Activated naive CD8-positive, alpha-beta T cell treated with anti-CD3 and anti-CD28 coated beads for 36 hours (primary cell): ENCODE results near the gene SNX24. TPM values are rescaled to one million over a fixed set of nuclear protein-coding genes. Genes with fewer than 3 reads are reported as not detected.
A peak's percentile ranks its signal among the peaks of the same experiment; 100 is the strongest.

Experiments used
- DNase-seq: peaks from one replicate; pipeline ENCODE4 v3.0.0; 2021
- H3K27ac Mint-ChIP-seq: one replicate; pipeline ENCODE4 v1.8.0; 2022; ENCODE audit warnings: mild to moderate bottlenecking, moderate library complexity, mixed read lengths
- H3K27me3 Mint-ChIP-seq: one replicate; pipeline ENCODE4 v1.8.0; 2022; ENCODE audit warnings: mild to moderate bottlenecking, mixed read lengths
- H3K36me3 Mint-ChIP-seq: one replicate; pipeline ENCODE4 v1.8.0; 2021; ENCODE audit warnings: mild to moderate bottlenecking, mixed read lengths
- H3K4me1 Mint-ChIP-seq: one replicate; pipeline ENCODE4 v1.8.0; 2021; ENCODE audit warnings: mixed read lengths
- H3K4me3 Mint-ChIP-seq: one replicate; pipeline ENCODE4 v1.8.0; 2022; ENCODE audit warnings: mild to moderate bottlenecking, moderate library complexity, mixed read lengths
- H3K9me3 Mint-ChIP-seq: one replicate; pipeline ENCODE4 v1.8.0; 2022; ENCODE audit warnings: mixed read lengths
- total RNA-seq, 2 experiments: library from RNA; stranded (reverse); gene quantifications; one replicate each; pipeline ENCODE4 v1.2.3, GENCODE V29; 2021

Gene SNX24, protein sequence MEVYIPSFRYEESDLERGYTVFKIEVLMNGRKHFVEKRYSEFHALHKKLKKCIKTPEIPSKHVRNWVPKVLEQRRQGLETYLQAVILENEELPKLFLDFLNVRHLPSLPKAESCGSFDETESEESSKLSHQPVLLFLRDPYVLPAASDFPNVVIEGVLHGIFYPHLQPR
- total RNA-seq, result 1 to 10 TPM; 1.0 to 1.4 TPM

DNA sequence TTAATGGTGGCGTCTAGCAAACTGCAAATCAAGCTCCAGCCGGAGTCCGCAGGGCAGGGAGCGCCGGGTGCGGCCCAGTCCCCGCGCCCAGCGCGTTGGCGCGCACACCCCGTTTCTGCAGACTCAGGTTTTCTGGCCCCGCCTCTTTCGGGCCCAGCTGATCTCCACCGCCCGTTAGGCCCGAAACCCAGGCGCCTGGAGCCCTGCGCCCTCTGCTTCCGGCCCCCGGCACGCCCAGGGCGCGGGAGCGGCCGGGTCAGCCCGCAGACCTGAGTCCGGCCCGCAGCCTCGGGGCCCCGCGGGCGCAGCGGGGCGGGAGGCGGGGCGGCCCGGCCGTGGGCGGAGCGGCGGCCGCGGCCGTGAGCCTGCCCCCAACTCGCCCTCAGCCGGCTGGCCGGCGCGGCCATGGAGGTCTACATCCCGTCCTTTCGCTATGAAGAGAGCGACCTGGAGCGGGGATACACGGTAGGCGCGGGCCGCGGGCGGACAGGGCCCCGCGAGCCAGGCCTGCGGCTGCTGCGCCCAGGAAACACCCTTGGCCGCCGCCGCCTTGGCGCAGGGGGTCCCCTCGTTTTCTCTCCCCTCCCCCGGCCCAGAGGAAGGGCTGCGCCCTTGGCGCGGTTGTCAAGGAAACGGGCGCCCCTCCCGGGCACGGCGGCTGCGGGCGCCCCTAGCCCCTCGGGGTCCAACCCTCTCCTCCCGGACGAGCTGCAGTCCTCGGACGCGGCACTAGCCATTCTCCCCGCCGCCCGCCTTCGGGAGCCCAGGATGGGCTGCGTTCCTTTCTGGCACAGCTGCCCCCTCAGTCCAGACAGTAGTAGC is at the start of gene SNX24:
Gene SNX24, plus strand, starts transcription at position 385 of the 822 bp plus-strand sequence. Its CDS starts 21 bp downstream, at position 406.
- H3K27me3 Mint-ChIP-seq, result peaks cover 5% of the 10 kb centered on the region
- DNase-seq, result peak; percentile 74
- H3K4me1 Mint-ChIP-seq, result peaks cover 15% of the 10 kb centered on the region
- no peaks in the 10 kb centered on the region for H3K36me3 Mint-ChIP-seq
- peak within 1 kb of the TSS; percentile 82 for H3K4me3 Mint-ChIP-seq
- no peaks in the 10 kb centered on the region for H3K9me3 Mint-ChIP-seq
- H3K27ac Mint-ChIP-seq, result no peak within 1 kb of the TSS

DNA sequence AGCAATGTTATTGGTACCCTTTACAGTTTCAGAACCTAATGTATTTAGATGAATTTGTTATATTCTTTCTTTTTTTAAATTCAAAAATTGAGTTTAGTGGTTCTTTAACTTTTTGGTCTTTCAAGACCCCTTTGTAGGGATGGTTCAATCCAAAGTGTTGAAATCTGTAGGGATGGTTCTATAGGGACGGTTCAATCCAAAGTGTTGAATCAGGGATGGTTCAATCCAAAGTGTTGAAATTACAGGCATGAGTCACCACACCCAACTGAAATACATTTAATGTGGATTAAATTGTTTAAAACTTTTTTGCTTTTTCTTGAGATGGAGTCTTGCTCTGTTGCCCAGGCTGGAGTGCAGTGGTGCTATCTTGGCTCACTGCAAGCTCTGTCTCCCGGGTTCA is 39.9 kb upstream of the SNX24 start:
- Mint-ChIP-seq H3K36me3 (peaks cover 31% of the 10 kb centered on the region), H3K4me1 (no peaks in the 10 kb centered on the region), H3K27ac (no peak overlapping the region), H3K27me3 (no peaks in the 10 kb centered on the region), H3K4me3 (no peak overlapping the region), H3K9me3 (no peaks in the 10 kb centered on the region)
- DNase-seq, result no peak

DNA sequence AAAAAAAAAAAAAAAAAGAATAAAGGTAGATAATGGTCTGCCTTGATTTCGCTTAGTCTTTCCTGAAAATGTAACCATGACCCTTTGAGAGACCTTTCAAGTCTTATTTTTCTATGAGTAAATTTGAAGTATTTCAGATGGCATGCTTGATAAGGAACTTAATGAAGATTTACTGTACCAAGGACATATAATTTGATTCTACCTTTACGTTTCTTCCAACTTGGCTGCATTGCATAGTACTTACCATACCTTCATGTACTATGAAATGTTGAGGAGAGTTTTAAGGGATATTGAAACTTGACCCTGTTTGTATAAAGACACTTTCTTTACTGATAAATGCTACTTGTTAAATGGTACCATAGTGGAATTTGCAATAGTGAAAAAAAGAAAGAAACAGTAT is 35.0 kb upstream of the SNX24 start:
- DNase-seq, result no peak
- Mint-ChIP-seq H3K36me3 (peaks cover 25% of the 10 kb centered on the region), H3K4me1 (no peaks in the 10 kb centered on the region), H3K27ac (no peak overlapping the region), H3K4me3 (no peak overlapping the region), H3K27me3 (no peaks in the 10 kb centered on the region), H3K9me3 (no peaks in the 10 kb centered on the region)

DNA sequence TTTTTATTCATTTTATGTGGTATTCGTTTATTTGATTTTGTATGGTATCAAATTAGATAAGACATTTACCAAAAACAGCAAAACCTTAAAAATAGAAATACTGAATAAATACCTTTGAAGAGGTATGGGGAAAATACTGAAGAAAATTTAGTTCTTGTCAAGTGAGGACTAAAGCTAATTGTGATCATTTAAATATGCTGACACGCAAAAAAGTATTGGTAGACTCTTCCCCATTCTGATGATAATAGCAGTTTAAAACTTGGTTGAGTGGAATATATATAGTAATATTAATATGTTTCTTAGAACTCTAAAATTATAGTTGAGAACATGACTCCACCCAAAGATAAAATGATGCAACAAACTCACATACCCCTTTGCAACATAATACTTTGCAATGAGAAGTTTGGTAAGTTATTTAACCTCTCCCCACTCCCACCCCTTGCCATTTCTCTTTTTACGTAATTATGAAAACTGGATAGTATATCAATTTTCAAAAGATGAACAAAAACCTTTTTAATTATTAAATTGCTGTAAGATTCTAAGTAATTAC is 30.1 kb upstream of the SNX24 start:
- H3K4me1 Mint-ChIP-seq, result no peaks in the 10 kb centered on the region
- H3K4me3 Mint-ChIP-seq, result no peak overlapping the region
- DNase-seq, result no peak
- H3K36me3 Mint-ChIP-seq, result peaks cover 12% of the 10 kb centered on the region
- no peaks in the 10 kb centered on the region for H3K27me3 Mint-ChIP-seq
- H3K9me3 Mint-ChIP-seq, result no peaks in the 10 kb centered on the region
- H3K27ac Mint-ChIP-seq, result no peak overlapping the region

DNA sequence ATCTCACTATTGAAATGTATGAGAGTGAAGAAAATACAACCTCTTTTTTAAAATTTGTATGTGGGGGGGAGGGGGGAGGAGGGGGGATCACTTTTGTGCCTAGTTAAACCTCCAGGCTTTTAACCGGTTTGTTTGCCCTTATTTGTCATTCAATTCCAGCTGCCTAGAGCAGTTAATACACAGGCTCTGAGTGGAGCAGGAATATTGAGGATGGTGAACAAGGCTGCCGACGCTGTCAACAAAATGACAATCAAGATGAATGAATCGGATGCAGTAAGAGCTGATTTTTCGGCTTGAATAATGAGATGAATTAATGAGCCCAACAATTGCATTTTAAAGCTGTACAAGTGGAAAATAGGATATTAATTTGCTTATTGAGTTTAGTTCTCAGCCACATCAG is 28.7 kb upstream of the SNX24 start:
- H3K9me3 Mint-ChIP-seq, result no peaks in the 10 kb centered on the region
- peaks cover 11% of the 10 kb centered on the region for H3K36me3 Mint-ChIP-seq
- no peaks in the 10 kb centered on the region for H3K4me1 Mint-ChIP-seq
- no peaks in the 10 kb centered on the region for H3K27me3 Mint-ChIP-seq
- no peak overlapping the region for H3K27ac Mint-ChIP-seq
- no peak for DNase-seq
- H3K4me3 Mint-ChIP-seq, result no peak overlapping the region

DNA sequence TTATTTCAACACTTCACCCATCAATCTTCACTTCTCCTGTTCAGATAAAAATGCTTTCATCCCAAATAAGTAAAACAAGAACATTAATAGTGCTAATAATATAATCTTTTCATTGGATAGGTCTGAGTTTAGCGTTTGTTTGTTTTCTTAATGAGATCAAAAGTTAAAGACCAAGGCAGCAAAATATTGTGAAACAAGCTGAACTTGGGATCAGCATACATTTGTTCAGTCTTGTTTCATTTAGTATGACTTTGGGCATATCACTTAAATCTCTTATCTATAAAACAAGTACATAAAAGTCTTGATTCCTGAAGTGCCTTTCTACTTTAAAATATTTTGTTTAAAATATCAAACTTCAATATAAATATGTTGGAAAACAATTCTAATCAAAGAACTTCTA is 13.4 kb upstream of the SNX24 start:
- no peak overlapping the region for H3K4me3 Mint-ChIP-seq
- H3K36me3 Mint-ChIP-seq, result peaks cover 5% of the 10 kb centered on the region
- H3K27me3 Mint-ChIP-seq, result no peaks in the 10 kb centered on the region
- no peaks in the 10 kb centered on the region for H3K4me1 Mint-ChIP-seq
- H3K27ac Mint-ChIP-seq, result no peak overlapping the region
- DNase-seq, result no peak
- H3K9me3 Mint-ChIP-seq, result no peaks in the 10 kb centered on the region

DNA sequence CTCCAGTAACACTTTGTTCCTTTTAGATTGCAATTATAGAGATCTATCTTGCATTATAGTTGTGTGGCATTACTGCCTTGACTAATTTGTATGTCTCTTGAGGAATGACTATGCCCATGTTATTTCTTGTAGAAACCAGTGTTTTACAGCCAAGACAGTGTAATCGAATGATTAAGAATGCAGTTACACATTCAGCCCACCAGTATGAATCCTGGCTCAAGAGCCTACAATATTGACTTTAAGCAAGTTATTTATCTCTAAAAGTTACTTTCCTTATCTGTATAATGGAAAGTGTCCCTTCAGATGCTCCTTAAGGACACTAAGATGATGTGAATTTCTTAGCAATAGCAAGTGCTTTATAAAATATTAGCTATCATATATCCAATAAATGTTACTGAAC is 9.7 kb upstream of the SNX24 start:
- Mint-ChIP-seq H3K27ac (no peak overlapping the region), H3K4me3 (no peak overlapping the region), H3K27me3 (peaks cover 3% of the 10 kb centered on the region), H3K36me3 (no peaks in the 10 kb centered on the region), H3K9me3 (no peaks in the 10 kb centered on the region), H3K4me1 (no peaks in the 10 kb centered on the region)
- DNase-seq, result no peak

DNA sequence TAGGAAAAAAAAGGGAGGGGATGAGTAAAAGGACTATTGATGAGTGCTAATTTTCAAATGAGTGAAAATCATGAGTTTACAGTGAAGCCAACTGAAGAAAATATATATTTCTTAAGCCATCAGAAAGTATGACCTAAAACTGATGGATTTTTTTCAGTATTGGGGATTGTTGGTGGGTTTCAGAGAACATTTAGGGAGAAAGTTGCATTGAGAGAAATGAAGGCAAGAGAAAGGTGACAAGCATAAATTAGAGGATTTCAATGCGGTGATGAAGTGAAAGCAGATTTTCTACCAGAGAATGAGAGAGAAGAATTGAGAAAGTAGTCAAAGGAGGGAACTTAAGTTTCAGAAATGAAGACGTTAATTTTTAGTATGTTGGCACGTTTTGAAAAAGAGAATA is 8.5 kb upstream of the SNX24 start:
- Mint-ChIP-seq H3K27ac (no peak overlapping the region), H3K36me3 (no peaks in the 10 kb centered on the region), H3K4me3 (no peak overlapping the region), H3K4me1 (no peaks in the 10 kb centered on the region), H3K9me3 (no peaks in the 10 kb centered on the region), H3K27me3 (peaks cover 3% of the 10 kb centered on the region)
- DNase-seq, result no peak

DNA sequence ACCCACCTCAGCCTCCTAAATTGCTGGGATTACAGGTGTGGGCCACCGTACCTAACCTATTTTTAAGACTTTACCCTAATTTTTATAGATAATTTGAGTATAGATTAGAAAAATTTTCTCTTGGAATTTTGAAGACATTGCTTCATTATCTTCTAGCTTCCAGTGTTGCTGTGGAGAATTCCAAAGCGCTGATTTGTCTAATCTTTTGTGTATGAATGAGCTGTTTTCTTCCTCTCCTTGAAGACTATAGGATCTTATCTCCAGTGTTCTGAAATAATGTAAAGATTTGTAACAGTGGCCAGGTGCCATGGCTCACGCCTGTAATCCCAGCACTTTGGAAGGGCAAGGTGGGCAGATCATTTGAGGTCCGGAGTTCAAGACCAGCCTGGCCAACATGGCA is 5.7 kb upstream of the SNX24 start:
- H3K36me3 Mint-ChIP-seq, result no peaks in the 10 kb centered on the region
- H3K4me1 Mint-ChIP-seq, result peaks cover 9% of the 10 kb centered on the region
- DNase-seq, result no peak
- H3K9me3 Mint-ChIP-seq, result no peaks in the 10 kb centered on the region
- H3K27ac Mint-ChIP-seq, result no peak overlapping the region
- no peak overlapping the region for H3K4me3 Mint-ChIP-seq
- H3K27me3 Mint-ChIP-seq, result peaks cover 8% of the 10 kb centered on the region

DNA sequence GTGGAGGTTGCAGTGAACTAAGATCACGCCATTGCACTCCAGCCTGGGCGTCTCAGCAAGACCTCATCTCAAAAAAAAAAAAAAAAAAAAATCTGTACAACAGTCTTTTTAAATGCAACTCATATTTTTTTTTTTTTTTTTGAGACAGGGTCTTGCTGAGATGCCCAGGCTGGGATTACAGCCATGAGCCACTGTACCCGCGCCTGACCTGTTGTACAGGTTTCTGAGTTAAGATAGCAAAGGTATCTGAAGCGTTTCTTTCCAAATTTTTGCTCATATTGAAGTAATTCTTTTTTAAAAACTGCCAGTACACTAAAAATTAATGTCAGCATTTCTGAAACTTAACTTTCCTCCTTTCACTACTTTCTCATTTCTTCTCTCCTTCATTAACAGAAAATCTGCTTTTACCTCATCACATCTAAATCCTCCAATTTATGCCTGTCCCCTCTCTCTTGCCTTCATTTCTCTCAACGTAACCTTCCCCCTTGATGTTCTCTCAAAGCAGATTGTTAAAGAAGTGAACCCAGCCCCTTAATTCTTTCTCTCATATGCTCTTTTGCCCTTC is 3.3 kb upstream of the SNX24 start:
- no peak for DNase-seq
- Mint-ChIP-seq H3K9me3 (no peaks in the 10 kb centered on the region), H3K27ac (no peak overlapping the region), H3K4me3 (no peak overlapping the region), H3K4me1 (peaks cover 15% of the 10 kb centered on the region), H3K36me3 (no peaks in the 10 kb centered on the region), H3K27me3 (peaks cover 8% of the 10 kb centered on the region)

DNA sequence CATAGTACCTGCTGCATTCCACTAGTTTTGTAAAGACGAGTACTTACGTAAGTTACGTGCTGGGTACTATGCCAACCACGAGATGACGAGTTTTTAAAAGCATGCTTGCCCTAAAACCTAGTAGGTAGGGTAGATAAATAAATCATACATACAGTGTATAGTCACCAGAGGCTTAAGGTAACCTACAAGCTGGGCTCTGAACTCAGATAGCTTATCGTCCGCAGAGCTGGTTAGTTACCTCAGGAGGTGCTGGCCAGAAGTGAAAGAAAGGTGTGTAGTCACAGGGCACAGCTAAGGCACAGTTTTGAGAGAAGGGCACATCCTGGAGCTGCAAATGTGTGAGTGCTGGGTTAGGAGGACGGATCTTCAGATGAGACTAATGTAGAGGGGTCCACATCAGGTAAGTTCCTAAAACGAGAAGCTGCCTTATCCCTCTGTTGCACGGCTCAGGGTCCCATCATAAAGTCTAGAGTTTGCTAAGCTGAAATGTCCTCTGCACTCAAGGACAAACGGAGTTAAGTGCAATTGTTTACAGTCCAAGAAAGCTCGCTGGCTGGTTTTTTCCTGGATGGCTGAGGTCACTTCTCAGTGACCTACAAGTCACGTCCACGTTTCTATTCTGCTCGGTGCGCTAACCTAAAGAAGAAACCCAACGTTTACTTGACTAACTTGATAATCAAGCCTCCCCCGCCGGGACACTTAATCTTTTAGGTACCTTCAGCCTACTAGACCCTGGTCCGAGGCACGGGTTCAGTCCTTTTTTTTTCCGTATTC is 1.1 kb upstream of the SNX24 start:
- Mint-ChIP-seq H3K4me1 (peaks cover 15% of the 10 kb centered on the region), H3K27ac (no peak overlapping the region)
- DNase-seq, result no peak

DNA sequence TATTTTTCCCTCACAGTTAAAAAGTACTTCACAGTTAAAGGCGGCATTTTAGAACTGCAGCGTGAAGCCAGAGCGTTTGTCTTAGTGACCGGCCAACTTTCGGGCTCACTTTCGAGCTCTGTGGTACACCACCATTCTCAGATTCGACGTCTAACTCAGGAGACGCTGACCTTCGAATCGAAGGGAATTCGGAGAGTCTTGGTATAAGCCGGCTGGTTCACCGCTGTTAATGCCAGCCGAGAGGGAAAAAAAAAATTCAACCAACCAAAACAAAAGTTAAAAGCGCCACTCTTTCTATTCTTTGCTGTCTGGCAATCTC is 544 bp upstream of the SNX24 start:
- H3K4me3 Mint-ChIP-seq, result peak overlapping the region; percentile 82
- no peak overlapping the region for H3K27ac Mint-ChIP-seq
- no peaks in the 10 kb centered on the region for H3K36me3 Mint-ChIP-seq
- DNase-seq, result no peak
- H3K4me1 Mint-ChIP-seq, result peaks cover 15% of the 10 kb centered on the region
- peaks cover 5% of the 10 kb centered on the region for H3K27me3 Mint-ChIP-seq
- no peaks in the 10 kb centered on the region for H3K9me3 Mint-ChIP-seq

More for the DNA sequence above, 1.1 kb upstream of the SNX24 start:
- H3K36me3 Mint-ChIP-seq, result no peaks in the 10 kb centered on the region
- peaks cover 5% of the 10 kb centered on the region for H3K27me3 Mint-ChIP-seq
- no peaks in the 10 kb centered on the region for H3K9me3 Mint-ChIP-seq
- H3K4me3 Mint-ChIP-seq, result peak overlapping the region; percentile 82

DNA sequence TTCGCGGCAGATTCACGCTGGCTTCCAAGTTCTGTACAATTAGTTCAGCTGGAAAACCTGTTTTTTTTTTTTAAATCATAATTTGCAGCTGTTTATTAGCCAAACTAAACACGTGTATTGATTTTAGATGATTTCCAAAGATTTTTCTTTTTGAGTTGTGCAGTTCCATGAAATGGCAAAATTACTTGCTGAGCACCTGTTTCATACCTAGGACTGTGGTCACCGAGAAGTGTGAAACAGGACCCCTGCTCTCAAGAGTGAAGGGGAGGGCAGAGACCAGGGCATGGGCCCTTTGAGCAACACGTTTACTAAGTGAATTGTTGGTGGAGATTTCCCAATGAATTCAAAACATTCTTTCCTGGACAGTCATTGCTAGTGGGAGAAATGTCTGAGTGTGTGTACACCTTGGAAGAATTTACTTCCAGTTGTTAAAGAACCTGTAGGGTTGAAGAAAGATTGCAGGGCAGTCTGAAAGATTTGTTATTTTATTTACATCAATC is 688 bp downstream of the SNX24 start:
- no peak for DNase-seq
- Mint-ChIP-seq H3K36me3 (no peaks in the 10 kb centered on the region), H3K4me3 (peak overlapping the region; percentile 68), H3K27ac (no peak overlapping the region), H3K27me3 (peaks cover 5% of the 10 kb centered on the region), H3K4me1 (peaks cover 15% of the 10 kb centered on the region), H3K9me3 (no peaks in the 10 kb centered on the region)

DNA sequence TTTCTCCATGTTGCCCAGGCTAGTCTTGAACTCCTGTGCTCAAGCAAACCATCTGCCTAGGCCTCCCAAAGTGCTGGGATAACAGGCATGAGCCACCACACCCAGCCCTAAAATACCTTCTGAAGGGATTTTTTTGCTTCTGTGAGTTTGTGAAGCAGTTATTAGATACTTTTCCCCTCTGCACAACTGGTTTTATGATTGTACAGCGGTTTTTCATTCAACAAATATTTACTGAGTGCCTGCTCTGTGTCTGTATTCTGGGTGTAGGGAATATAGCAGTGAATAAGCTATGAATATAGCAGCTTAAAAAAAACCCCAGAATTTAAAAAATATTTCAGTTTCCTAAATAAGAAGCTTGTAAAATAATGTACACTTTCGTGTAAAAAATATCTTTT is 2.3 kb downstream of the SNX24 start:
- Mint-ChIP-seq H3K36me3 (no peaks in the 10 kb centered on the region), H3K4me3 (no peak overlapping the region), H3K27me3 (no peaks in the 10 kb centered on the region), H3K4me1 (peaks cover 15% of the 10 kb centered on the region), H3K9me3 (no peaks in the 10 kb centered on the region), H3K27ac (no peak overlapping the region)
- no peak for DNase-seq

DNA sequence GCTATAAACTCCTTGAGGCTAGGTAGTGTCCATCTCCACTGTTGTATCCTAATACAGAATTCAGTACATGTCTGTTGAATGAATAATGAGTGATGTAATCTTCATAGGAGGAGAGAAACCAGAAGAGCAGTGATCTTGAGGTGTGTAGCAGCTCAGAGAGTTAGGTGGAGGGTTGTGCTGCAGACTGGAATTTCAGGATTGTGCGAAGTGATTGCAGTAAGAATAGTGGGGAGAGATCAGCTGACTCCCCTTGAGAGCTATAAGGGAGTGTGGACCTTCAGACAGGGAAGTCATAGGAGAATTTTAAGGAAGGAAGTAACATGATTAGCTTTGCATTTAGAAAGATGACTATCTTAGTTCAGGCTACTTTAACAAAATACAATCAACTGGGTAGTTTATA is 4.4 kb downstream of the SNX24 start:
- Mint-ChIP-seq H3K27ac (no peak overlapping the region), H3K4me3 (no peak overlapping the region), H3K9me3 (no peaks in the 10 kb centered on the region), H3K4me1 (peaks cover 6% of the 10 kb centered on the region), H3K27me3 (no peaks in the 10 kb centered on the region), H3K36me3 (no peaks in the 10 kb centered on the region)
- no peak for DNase-seq
